ENCODE results near the gene PALS2.

DNA sequence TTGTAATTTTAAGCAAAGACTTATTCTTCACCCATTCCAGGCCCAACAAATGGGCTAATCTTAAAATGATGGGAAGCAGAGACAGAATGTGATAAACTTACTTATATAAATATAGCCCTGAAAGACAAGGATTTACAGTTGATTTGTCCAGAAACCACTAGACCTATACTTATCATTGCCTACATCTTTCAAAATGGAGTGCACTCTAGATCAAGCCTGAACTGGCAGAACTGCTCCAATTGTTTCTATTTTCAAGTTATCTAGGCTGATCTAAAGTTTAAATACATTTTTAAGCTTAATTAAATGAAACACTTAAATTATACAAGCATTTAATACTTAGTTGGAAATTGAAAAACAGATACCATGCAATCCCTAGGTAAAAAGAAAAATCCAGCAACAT, 24.9 kb upstream of the PALS2 start:
- no peak for TF ChIP-seq POLR2AphosphoS5 (IDR thresholded peaks at IDR 0.05; ENCODE audit: low read depth, low read length)
- TF ChIP-seq, protein P1, sequence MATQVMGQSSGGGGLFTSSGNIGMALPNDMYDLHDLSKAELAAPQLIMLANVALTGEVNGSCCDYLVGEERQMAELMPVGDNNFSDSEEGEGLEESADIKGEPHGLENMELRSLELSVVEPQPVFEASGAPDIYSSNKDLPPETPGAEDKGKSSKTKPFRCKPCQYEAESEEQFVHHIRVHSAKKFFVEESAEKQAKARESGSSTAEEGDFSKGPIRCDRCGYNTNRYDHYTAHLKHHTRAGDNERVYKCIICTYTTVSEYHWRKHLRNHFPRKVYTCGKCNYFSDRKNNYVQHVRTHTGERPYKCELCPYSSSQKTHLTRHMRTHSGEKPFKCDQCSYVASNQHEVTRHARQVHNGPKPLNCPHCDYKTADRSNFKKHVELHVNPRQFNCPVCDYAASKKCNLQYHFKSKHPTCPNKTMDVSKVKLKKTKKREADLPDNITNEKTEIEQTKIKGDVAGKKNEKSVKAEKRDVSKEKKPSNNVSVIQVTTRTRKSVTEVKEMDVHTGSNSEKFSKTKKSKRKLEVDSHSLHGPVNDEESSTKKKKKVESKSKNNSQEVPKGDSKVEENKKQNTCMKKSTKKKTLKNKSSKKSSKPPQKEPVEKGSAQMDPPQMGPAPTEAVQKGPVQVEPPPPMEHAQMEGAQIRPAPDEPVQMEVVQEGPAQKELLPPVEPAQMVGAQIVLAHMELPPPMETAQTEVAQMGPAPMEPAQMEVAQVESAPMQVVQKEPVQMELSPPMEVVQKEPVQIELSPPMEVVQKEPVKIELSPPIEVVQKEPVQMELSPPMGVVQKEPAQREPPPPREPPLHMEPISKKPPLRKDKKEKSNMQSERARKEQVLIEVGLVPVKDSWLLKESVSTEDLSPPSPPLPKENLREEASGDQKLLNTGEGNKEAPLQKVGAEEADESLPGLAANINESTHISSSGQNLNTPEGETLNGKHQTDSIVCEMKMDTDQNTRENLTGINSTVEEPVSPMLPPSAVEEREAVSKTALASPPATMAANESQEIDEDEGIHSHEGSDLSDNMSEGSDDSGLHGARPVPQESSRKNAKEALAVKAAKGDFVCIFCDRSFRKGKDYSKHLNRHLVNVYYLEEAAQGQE (IDR thresholded peaks at IDR 0.05; ENCODE audit: insufficient read depth in 1 of 2, low read depth in 2 of 2, low read length in 1 of 2) = no peak
- TF ChIP-seq, protein P2, sequence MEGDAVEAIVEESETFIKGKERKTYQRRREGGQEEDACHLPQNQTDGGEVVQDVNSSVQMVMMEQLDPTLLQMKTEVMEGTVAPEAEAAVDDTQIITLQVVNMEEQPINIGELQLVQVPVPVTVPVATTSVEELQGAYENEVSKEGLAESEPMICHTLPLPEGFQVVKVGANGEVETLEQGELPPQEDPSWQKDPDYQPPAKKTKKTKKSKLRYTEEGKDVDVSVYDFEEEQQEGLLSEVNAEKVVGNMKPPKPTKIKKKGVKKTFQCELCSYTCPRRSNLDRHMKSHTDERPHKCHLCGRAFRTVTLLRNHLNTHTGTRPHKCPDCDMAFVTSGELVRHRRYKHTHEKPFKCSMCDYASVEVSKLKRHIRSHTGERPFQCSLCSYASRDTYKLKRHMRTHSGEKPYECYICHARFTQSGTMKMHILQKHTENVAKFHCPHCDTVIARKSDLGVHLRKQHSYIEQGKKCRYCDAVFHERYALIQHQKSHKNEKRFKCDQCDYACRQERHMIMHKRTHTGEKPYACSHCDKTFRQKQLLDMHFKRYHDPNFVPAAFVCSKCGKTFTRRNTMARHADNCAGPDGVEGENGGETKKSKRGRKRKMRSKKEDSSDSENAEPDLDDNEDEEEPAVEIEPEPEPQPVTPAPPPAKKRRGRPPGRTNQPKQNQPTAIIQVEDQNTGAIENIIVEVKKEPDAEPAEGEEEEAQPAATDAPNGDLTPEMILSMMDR (IDR thresholded peaks at IDR 0.05) = no peak
- TF ChIP-seq SIN3A (IDR thresholded peaks at IDR 0.05; ENCODE audit: borderline replicate concordance, insufficient read depth, low read depth, low read length) = no peak

All from Panc1 (cell line).